Stomach (tissue), 9 donors: ENCODE measurements around the gene THEMIS. TPM values are rescaled to one million over a fixed set of nuclear protein-coding genes. Genes with fewer than 3 reads are reported as not detected.

ENCODE experiments used
- DNase-seq, 2 donors: peaks; one replicate each; pipeline versions ENCODE4 v3.0.0 to v3.0.0-alpha.2; 2013 to 2019
- H3K27ac ChIP-seq, 5 donors: fragments of 200-600 bp in 4 of 5; sonication (generic) in 4 of 5; one replicate each; pipeline ENCODE4 v1.5.1; 2013 to 2019; ENCODE audit warnings: mild to moderate bottlenecking in 1 of 5, moderate library complexity in 1 of 5
- H3K27me3 ChIP-seq, 3 donors: fragments of 200-600 bp; sonication (generic); one replicate each; pipeline ENCODE4 v1.5.1; 2017 to 2019; ENCODE audit warnings: mixed run types in 1 of 3
- H3K36me3 ChIP-seq, 4 donors: fragments of 200-600 bp; sonication (generic); 1 replicate in 3 of 4; 2 replicates in 1 of 4; pipeline ENCODE4 v1.5.1; 2016 to 2019
- H3K4me1 ChIP-seq, 4 donors: fragments of 200-600 bp; sonication (generic); one replicate each; pipeline ENCODE4 v1.5.1; 2016 to 2019
- H3K4me3 ChIP-seq, 4 donors: fragments of 200-600 bp; sonication (generic) in 3 of 4; one replicate each; pipeline ENCODE4 v1.5.1; 2016 to 2019; ENCODE audit warnings: mild to moderate bottlenecking in 1 of 4
- H3K9me3 ChIP-seq, 4 donors: fragments of 200-600 bp; sonication (generic); one replicate each; pipeline ENCODE4 v1.5.1; 2016 to 2019
- CTCF ChIP-seq, 7 experiments: fragments of 450-650 bp in 4 of 7; fragments of 200-600 bp in 3 of 7; sonication (generic) in 3 of 7; IDR thresholded peaks; one replicate each; pipeline ENCODE4 v1.5.1; 2016 to 2019; ENCODE audit warnings: antibody characterized with exemption in 7 of 7, control low read depth in 2 of 7, mild to moderate bottlenecking in 1 of 7
- EP300 ChIP-seq: sonication (generic); formaldehyde crosslinking; IDR thresholded peaks from one replicate; pipeline ENCODE4 v1.6.1; 2017; ENCODE audit warnings: antibody characterized with exemption
- POLR2A ChIP-seq, 4 donors: fragments of 450-650 bp; IDR thresholded peaks; one replicate each; pipeline ENCODE4 v1.6.1; 2016; ENCODE audit warnings: antibody characterized with exemption in 4 of 4, control low read depth in 2 of 4, mild to moderate bottlenecking in 1 of 4, moderate library complexity in 1 of 4
- POLR2AphosphoS5 ChIP-seq, 3 donors: sonication (generic); formaldehyde crosslinking; IDR thresholded peaks; one replicate each; pipeline ENCODE4 v1.6.1; 2016; ENCODE audit warnings: antibody characterized with exemption in 3 of 3
- WGBS, 5 donors: extraction: QIAGEN DNeasy Blood & Tissue Kit in 3 of 5; methylation state at CpG; one replicate each; pipeline versions ENCODE4 v1.1.5 to v1.1.7; 2013 to 2018; 5-methylcytosine and 5-hydroxymethylcytosine counted together
- intact Hi-C: fragments of 100-400 bp; cut with DNase I; formaldehyde crosslinking; loops from one replicate; pipeline ENCODE4 v1.15.1; 2023; ENCODE audit warnings: low total_unique reads
- polyA plus RNA-seq, 3 donors: library from polyadenylated mRNA; stranded (reverse); fragments of 200-250 nt; gene quantifications; one replicate each; pipeline ENCODE4 v1.2.3, GENCODE V29; 2013
- total RNA-seq, 5 donors: library from RNA; depleted of rRNA; stranded (reverse); fragments of >200 nt; gene quantifications; one replicate each; pipeline versions ENCODE4 v1.1.0 to v1.2.3, GENCODE V29; 2014 to 2016
- donor health status: healthy with polysubstance abuse.
- donor health status: Bipolar disorder and iron deficiency.
- donor health status: healthy.

Gene THEMIS
- total and polyA plus RNA-seq, 8 donors = 0.08 to 18.3 (median 0.89) TPM; not detected in 1

GRCh38 chr6:127718694-127719093, 182.2 kb downstream of the THEMIS start:
- Histone ChIP-seq H3K9me3 (no peaks in the 10 kb centered on the region), H3K36me3 (no peaks in the 10 kb centered on the region), H3K27me3 (no peaks in the 10 kb centered on the region), H3K4me1 (peaks cover 0 to 11% (median 5%) of the 10 kb centered on the region in 4 donors), H3K27ac (no peak overlapping the region), H3K4me3 (no peak overlapping the region)
- intact Hi-C loops = no loop called here
- WGBS, 5 donors = 82 to 89% (median 84%) methylated on average over 3 of the region's 3 CpGs
- no peak for TF ChIP-seq CTCF (IDR thresholded peaks at IDR 0.05)
- TF ChIP-seq POLR2AphosphoS5 (IDR thresholded peaks at IDR 0.05) = no peak
- no peak for TF ChIP-seq EP300
- TF ChIP-seq POLR2A (IDR thresholded peaks at IDR 0.05) = no peak
- DNase-seq = peak in 1 of 2 donors; percentile 11

DNA sequence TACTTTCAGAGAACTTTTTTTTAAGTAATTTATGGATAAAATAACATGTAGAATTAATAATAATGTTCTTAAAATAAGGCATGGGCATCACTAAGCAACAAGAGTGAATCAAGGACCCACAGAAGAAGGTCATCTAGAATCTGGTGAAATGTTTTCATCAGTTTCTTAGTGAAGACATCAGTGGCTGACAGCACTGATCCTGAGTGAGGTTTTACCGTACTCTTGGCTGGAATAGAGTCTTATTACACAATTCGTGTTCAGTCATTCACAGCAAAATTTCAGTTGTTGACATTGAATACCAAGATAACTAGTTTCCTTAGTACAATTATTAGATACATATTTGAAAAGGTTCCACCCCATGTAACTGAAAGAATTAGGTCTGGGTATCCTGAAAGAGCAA, 183.5 kb downstream of the THEMIS start:
- TF ChIP-seq CTCF (IDR thresholded peaks at IDR 0.05) (no peak), POLR2AphosphoS5 (IDR thresholded peaks at IDR 0.05) (no peak), EP300 (no peak), POLR2A (IDR thresholded peaks at IDR 0.05) (no peak)
- Histone ChIP-seq H3K27me3 (no peaks in the 10 kb centered on the region), H3K4me1 (peaks cover 0 to 11% (median 5%) of the 10 kb centered on the region in 4 donors), H3K27ac (no peak overlapping the region), H3K36me3 (no peaks in the 10 kb centered on the region), H3K4me3 (no peak overlapping the region), H3K9me3 (no peaks in the 10 kb centered on the region)
- WGBS, 5 donors = 37 to 60% (median 48%) methylated on average over 2 of the region's 2 CpGs
- no peak for DNase-seq
- intact Hi-C loops = no loop called here

DNA sequence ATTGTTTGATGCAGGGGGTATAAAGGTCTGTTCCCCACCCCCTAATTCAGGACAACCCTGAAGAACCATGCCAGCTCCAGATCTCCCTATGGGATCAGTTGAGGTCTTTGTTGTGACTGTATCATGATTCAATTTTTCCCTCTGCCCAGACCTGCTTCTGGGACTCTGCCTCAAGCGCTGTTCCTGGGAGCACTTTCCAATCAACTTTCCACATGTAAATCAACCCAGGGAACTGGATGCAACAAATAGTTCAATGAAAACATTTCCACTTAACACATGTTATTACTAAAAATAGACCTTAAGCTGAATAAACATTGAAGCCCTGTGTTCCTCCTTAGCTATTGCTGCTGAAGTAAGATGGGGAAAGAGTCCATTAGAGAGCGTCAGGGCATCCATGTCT, 184.4 kb downstream of the THEMIS start:
- peak in 1 of 2 donors; percentile 14 for DNase-seq
- no peak for TF ChIP-seq CTCF (IDR thresholded peaks at IDR 0.05)
- no peak for TF ChIP-seq EP300
- TF ChIP-seq POLR2A (IDR thresholded peaks at IDR 0.05) = no peak
- TF ChIP-seq POLR2AphosphoS5 (IDR thresholded peaks at IDR 0.05) = no peak
- peaks cover 0 to 11% (median 5%) of the 10 kb centered on the region in 4 donors for H3K4me1 ChIP-seq
- no peaks in the 10 kb centered on the region for H3K36me3 ChIP-seq
- H3K9me3 ChIP-seq = no peaks in the 10 kb centered on the region
- WGBS, 5 donors = 43 to 61% (median 55%) methylated on average over 2 of the region's 2 CpGs
- no peak overlapping the region for H3K4me3 ChIP-seq
- H3K27ac ChIP-seq = no peak overlapping the region
- intact Hi-C loops = no loop called here
- no peaks in the 10 kb centered on the region for H3K27me3 ChIP-seq

DNA sequence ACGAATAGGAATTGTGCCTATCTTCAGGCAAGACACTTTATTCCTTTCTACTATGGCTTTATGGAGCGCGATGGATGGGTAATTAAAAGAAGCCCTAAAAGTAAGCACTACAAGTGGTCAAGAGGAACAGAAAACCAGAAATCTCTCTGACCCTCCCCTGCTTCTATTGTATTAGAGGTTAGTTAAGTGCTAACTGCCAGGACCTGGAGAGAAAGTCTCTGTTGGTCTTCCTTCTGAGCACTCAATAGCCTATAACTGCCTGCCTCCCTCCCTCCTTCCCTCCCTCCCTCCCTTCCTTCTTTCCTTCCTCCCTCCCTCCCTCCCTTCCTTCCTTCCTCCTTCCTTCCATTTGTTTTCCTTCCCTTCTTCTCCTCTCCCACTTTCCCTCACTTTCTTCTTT, 190.2 kb downstream of the THEMIS start:
- Histone ChIP-seq H3K36me3 (no peaks in the 10 kb centered on the region), H3K4me3 (no peak overlapping the region), H3K4me1 (no peaks in the 10 kb centered on the region), H3K27ac (no peak overlapping the region), H3K9me3 (no peaks in the 10 kb centered on the region), H3K27me3 (no peaks in the 10 kb centered on the region)
- no peak for TF ChIP-seq EP300
- TF ChIP-seq POLR2AphosphoS5 (IDR thresholded peaks at IDR 0.05) = no peak
- TF ChIP-seq CTCF (IDR thresholded peaks at IDR 0.05) = no peak
- intact Hi-C loops = no loop called here
- DNase-seq = no peak
- WGBS, 5 donors = 63 to 80% (median 66%) methylated on average over 3 of the region's 3 CpGs
